Brain microvascular endothelial cell (primary cell): Measurements from ENCODE around the gene ACTRT2.

Experiments used
- DNase-seq: peaks from one replicate; pipeline ENCODE4 v3.0.0-alpha.2; 2020
- H3K27ac ChIP-seq: fragments of 250-450 bp; sonication (Bioruptor Pico); 2 replicates; pipeline ENCODE4 v1.5.1; 2020; ENCODE audit warnings: mild to moderate bottlenecking, moderate library complexity
- H3K27me3 ChIP-seq: fragments of 250-450 bp; sonication (Bioruptor Pico); replicated peaks from 2 replicates; pipeline ENCODE4 v1.5.1; 2020; ENCODE audit warnings: mild to moderate bottlenecking
- H3K36me3 ChIP-seq: fragments of 250-450 bp; sonication (Bioruptor Pico); replicated peaks from 2 replicates; pipeline ENCODE4 v1.5.1; 2020; ENCODE audit warnings: mild to moderate bottlenecking
- H3K4me3 ChIP-seq: 2 replicates; pipeline ENCODE4 v1.5.1; 2011; ENCODE audit warnings: low read depth, mild to moderate bottlenecking, control low read depth, low read length, moderate library complexity
- in situ Hi-C: cut with HindIII; loops from 2 replicates; pipeline ENCODE4 v1.10.0; 2017; ENCODE audit warnings: low sequenced_read_pairs, low pct_ligation_motif_present
- TF ChIP-seq, protein P1 (sequence below): IDR thresholded peaks from 2 replicates; pipeline ENCODE4 v1.5.1; 2011; ENCODE audit warnings: low read depth, mild to moderate bottlenecking, moderate library complexity, low read length, control low read depth, inconsistent platforms; ENCODE audit errors: missing control alignments

ACTRT2 gene

DNA sequence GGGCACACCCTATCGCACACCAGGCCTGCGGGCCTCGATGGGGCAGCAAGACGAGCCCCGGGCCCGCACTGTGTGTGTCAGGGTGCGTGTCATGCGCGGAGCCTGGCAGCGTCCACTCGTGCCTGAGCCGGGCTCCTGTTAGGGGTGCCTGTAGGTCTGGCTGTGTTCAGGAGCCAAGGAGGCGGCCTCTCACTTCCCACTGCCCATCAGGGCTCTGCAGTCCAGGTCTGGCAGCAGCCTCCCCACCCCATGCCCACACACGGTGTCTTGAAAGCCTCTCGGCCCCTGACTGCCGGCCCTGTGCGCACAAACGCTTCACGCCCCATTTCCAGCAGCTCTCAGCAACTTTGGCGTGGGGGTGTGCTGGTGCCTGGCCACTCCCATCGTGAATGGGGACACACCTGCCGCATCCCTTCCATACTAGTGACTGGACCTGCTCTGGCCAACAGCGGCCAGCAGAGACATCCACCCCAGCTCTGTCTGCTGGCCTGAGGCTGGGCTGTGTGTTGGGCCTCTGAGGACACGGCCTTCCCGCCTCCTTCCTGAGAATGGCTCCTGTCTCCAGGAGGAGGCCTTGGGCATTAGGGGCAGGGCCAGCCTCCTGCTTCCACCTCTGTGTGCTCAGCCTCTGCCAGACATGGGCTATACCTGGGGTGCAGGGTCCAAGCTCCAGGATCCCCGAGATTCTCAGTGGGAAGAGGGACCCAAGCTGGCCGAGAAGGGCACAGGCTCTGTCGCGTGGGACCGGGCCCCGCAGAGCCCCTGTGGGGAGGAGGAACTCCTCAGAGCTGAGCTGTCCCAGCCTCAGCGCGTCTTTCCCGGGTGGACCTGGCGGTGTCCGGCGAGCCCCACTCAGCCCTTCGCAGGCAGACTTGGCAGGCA is 41.8 kb upstream of the ACTRT2 start:
- no peaks in the 10 kb centered on the region for H3K36me3 ChIP-seq
- H3K4me3 ChIP-seq = no peak overlapping the region
- in situ Hi-C loops = no loop called here
- no peak overlapping the region for H3K27ac ChIP-seq
- TF ChIP-seq, protein P1, sequence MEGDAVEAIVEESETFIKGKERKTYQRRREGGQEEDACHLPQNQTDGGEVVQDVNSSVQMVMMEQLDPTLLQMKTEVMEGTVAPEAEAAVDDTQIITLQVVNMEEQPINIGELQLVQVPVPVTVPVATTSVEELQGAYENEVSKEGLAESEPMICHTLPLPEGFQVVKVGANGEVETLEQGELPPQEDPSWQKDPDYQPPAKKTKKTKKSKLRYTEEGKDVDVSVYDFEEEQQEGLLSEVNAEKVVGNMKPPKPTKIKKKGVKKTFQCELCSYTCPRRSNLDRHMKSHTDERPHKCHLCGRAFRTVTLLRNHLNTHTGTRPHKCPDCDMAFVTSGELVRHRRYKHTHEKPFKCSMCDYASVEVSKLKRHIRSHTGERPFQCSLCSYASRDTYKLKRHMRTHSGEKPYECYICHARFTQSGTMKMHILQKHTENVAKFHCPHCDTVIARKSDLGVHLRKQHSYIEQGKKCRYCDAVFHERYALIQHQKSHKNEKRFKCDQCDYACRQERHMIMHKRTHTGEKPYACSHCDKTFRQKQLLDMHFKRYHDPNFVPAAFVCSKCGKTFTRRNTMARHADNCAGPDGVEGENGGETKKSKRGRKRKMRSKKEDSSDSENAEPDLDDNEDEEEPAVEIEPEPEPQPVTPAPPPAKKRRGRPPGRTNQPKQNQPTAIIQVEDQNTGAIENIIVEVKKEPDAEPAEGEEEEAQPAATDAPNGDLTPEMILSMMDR = no peak
- no peak for DNase-seq
- no peaks in the 10 kb centered on the region for H3K27me3 ChIP-seq

DNA sequence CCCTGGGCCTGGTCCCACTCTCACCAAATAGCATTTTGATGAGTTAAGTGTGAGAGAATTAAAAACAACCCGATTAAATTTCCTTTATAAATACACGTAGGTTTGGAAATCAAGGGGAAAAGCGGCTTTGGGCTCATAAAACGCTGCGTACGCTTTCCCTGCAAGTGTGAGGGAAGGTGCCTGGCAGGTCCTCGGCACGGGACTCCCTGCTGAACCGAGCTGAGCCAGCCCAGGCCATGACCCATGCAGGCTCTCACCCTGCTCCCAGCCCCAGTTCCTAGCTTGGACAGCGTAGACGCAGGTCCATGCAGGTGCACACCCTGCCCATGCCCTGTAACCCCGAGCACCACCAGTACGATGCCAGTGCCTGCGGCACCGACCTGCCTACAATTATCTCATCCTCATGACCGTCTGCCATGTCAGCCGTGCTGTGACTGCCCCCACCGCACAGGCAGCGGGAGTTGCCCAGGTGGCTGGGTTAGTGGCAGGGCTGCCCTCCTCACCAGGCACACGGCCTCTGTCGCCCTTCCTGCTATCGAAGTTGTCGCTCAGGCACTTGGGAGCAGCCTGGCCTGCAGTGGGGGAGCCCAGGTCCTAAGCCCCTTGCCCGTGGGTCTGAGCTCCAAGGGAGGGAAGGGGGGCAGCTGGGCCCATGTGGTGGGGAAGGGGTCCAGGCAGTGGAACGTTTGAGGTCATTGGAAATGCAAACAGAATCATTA is 41.0 kb upstream of the ACTRT2 start:
- Histone ChIP-seq H3K27ac (no peak overlapping the region), H3K36me3 (no peaks in the 10 kb centered on the region), H3K4me3 (no peak overlapping the region), H3K27me3 (no peaks in the 10 kb centered on the region)
- in situ Hi-C loops = no loop called here
- TF ChIP-seq, protein P1 = no peak
- no peak for DNase-seq

DNA sequence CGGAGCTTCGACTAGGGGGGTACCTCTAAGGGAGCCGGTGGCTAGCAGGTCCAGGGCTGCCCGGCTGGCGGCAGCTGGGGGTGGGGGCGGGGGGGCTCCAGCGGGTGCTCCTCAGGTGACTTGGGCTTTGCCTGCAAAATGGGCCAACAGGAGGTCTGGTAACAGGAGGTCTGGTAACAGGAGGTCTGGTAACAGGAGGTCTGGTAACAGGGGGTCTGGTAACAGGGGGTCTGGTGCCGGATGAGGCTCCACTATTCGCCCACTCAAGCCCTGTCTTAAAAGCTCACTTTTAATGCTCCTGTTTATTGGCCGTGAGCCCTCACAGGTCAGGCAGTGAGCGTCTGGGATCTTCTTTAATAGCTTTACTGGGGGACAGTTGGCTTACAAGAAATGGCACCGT is 40.4 kb upstream of the ACTRT2 start:
- DNase-seq = no peak
- Histone ChIP-seq H3K27ac (no peak overlapping the region), H3K36me3 (no peaks in the 10 kb centered on the region), H3K4me3 (no peak overlapping the region), H3K27me3 (no peaks in the 10 kb centered on the region)
- in situ Hi-C loops = no loop called here
- TF ChIP-seq, protein P1 = no peak

DNA sequence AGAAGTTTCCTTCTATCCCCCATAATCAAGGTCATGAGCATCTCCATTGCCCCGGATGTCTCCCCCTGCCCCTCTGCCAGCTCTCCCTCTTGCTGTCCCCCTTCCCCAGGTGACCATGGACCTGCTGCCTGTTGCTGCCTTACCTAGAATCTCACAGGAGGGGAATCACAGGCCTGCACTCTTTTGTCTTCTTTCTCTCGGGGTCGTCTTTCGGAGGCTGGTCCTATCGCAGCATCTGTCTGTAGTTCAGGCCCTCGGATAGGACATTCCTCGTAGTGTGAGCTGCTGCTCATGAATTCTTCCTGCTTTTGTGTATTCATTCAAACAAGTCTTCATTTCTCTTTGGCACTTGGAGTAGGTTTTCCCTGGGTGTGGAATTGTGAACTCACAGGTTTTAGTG is 39.9 kb upstream of the ACTRT2 start:
- Histone ChIP-seq H3K27ac (no peak overlapping the region), H3K36me3 (no peaks in the 10 kb centered on the region), H3K4me3 (no peak overlapping the region), H3K27me3 (no peaks in the 10 kb centered on the region)
- DNase-seq = no peak
- in situ Hi-C loops = no loop called here
- TF ChIP-seq, protein P1 = no peak

DNA sequence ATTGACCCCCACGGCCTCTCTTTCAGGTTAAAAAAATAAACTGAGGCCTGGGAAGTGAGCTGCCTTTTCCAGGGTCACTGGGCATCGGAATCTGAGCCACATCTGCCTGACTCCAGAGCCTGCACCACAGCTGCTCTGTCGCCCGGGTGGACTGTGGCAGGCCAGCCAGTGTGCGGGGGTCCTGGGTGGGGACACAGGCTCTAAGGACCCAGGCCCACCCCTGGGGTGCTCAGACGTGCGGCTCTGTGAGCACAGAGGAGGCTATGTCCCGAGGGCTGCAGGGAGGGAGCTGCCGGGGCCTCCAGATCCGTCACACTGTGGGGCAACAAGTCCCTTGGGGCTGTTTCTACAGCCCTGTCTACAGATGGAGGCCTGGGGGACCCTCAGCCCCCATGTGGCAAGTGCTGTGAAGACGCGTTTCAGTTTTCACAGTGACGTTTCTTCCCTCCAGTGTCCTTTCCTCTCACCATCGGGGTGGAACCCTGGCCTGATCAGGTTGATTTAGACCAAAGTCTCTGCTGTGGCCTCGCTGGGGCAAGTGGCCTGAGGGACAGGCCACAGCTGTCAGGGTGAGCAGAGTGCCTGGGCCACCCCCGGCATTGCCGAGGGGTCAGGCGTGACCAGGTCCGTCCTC is 39.2 kb upstream of the ACTRT2 start:
- DNase-seq = no peak
- no peak overlapping the region for H3K27ac ChIP-seq
- H3K4me3 ChIP-seq = no peak overlapping the region
- no peaks in the 10 kb centered on the region for H3K36me3 ChIP-seq
- TF ChIP-seq, protein P1 = no peak
- H3K27me3 ChIP-seq = no peaks in the 10 kb centered on the region
- in situ Hi-C loops = no loop called here
